WI38 (cell line): Measurements from ENCODE around the gene TGFB1.
"Not testable (repeated sequence)": the region's sequence is repeated elsewhere in the genome, so short reads cannot be mapped to it uniquely, and the experiment has no call there.

Experiments
- H3K4me3 ChIP-seq: 2 replicates; pipeline ENCODE4 v1.5.1; 2011; ENCODE audit warnings: low read depth, mild to moderate bottlenecking, control low read depth, low read length
- TF ChIP-seq, protein P1 (sequence below): IDR thresholded peaks from 2 replicates; pipeline ENCODE4 v1.5.1; 2012; ENCODE audit warnings: low read depth, mild to moderate bottlenecking, control low read depth, low read length

TGFB1 gene

GRCh38 chr19:41377977-41378709 is 24.4 kb upstream of the TGFB1 start:
- H3K4me3 ChIP-seq: no peak overlapping the region
- TF ChIP-seq, protein P1, sequence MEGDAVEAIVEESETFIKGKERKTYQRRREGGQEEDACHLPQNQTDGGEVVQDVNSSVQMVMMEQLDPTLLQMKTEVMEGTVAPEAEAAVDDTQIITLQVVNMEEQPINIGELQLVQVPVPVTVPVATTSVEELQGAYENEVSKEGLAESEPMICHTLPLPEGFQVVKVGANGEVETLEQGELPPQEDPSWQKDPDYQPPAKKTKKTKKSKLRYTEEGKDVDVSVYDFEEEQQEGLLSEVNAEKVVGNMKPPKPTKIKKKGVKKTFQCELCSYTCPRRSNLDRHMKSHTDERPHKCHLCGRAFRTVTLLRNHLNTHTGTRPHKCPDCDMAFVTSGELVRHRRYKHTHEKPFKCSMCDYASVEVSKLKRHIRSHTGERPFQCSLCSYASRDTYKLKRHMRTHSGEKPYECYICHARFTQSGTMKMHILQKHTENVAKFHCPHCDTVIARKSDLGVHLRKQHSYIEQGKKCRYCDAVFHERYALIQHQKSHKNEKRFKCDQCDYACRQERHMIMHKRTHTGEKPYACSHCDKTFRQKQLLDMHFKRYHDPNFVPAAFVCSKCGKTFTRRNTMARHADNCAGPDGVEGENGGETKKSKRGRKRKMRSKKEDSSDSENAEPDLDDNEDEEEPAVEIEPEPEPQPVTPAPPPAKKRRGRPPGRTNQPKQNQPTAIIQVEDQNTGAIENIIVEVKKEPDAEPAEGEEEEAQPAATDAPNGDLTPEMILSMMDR: no peak

GRCh38 chr19:41376998-41377365 is 23.3 kb upstream of the TGFB1 start:
- peak overlapping the region; percentile 65 for H3K4me3 ChIP-seq
- TF ChIP-seq, protein P1: no peak

- TF ChIP-seq, protein P1: no peak
- H3K4me3 ChIP-seq: peak within 1 kb of the TSS; percentile 65
Measured at GRCh38 chr19:41376241-41376997, 22.7 kb upstream of the TGFB1 start, which contains the start of gene TMEM91. TMEM91 (plus strand) TSS chr19:41376533; CDS start chr19:41378310, 1,777 bp downstream.

DNA sequence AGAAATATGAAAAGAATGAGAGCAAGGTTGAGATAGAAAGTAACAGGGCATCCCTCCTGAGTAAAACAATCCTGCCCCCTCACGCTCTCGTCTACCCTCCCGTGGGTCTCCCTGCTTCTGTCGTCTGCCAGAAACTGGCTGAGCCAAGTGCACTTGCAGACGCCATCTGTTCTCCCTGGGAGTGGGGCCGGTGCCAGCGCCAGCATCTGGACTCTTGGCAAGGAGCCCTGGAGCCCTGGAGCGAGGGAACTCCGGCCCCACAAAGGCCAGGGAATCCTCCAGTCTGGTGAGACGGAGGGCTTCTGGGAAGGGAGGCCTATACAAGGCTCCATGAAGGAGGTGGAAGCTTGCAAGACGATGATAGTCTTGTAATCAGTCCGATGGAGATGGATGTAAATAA is 20.3 kb upstream of the TGFB1 start:
- no peak overlapping the region for H3K4me3 ChIP-seq
- TF ChIP-seq, protein P1: no peak

- TF ChIP-seq, protein P1: no peak
Measured at GRCh38 chr19:41372501-41372900, 18.8 kb upstream of the TGFB1 start.

GRCh38 chr19:41371541-41371940 is 17.8 kb upstream of the TGFB1 start:
- no peak overlapping the region for H3K4me3 ChIP-seq
- TF ChIP-seq, protein P1: no peak

More at GRCh38 chr19:41372501-41372900, 18.8 kb upstream of the TGFB1 start:
- H3K4me3 ChIP-seq: no peak overlapping the region

DNA sequence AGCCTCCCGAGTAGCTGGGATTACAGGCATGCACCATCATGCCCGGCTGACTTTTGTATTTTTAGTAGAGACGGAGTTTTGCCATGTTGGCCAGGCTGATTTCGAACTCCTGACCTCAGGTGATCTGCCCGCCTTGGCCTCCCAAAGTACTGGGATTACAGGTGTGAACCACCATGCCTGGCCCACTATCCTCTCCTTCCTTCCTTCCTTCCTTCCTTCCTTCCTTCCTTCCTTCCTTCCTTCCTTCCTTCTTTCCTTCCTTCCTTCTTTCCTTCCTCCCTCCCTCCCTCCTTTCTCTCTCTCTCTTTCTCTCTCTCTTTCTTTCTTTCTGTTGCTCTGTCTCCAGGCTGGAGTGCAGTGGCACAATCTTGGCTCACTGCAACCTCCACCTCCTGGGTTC is 17.4 kb upstream of the TGFB1 start:
- not testable (repeated sequence) for H3K4me3 ChIP-seq
